ENCODE results near the gene GRK5.

Gene GRK5

GRCh38 chr10:119302591-119303253 lies 95.4 kb downstream of the GRK5 start:
- Histone ChIP-seq H3K36me3 (ENCODE audit: control insufficient read depth, insufficient read depth, low read length, severe bottlenecking) (no peaks in the 10 kb centered on the region), H3K9me3 (ENCODE audit: control insufficient read depth, low read length) (no peaks in the 10 kb centered on the region), H3K9ac (ENCODE audit: low read length) (no peak overlapping the region), H3K4me1 (ENCODE audit: control insufficient read depth, insufficient read depth, low read length) (peaks cover 16% of the 10 kb centered on the region), H3K4me3 (ENCODE audit: low read length) (no peak overlapping the region), H3K27me3 (replicated peaks; ENCODE audit: control insufficient read depth, insufficient read depth, low read length) (no peaks in the 10 kb centered on the region)
- DNase-seq (ENCODE audit: low read depth): no peak

DNA sequence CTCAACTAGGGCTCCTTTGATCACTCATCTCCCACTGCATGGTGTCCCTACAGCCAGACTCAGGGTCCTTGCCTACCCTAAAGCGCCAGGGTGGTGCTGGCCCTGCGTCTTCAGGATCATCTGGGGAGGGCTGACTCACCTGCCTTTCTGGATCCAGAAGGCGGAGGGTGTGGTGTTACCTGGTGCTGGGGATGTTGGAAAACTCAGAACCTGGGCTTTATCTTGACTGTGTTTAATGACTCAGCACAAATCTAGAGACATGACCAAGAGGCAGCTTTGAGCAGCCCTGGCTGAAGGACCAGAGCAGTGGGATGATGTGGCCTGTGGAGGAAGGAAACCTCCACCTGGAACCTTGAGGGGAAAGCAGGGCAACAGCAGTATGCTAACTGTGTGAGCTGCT lies 96.5 kb downstream of the GRK5 start:
- Histone ChIP-seq H3K4me1 (ENCODE audit: control insufficient read depth, insufficient read depth, low read length) (peaks cover 16% of the 10 kb centered on the region), H3K4me3 (ENCODE audit: low read length) (no peak overlapping the region), H3K27me3 (replicated peaks; ENCODE audit: control insufficient read depth, insufficient read depth, low read length) (no peaks in the 10 kb centered on the region), H3K9ac (ENCODE audit: low read length) (no peak overlapping the region), H3K9me3 (ENCODE audit: control insufficient read depth, low read length) (no peaks in the 10 kb centered on the region), H3K36me3 (ENCODE audit: control insufficient read depth, insufficient read depth, low read length, severe bottlenecking) (no peaks in the 10 kb centered on the region)
- no peak for DNase-seq (ENCODE audit: low read depth)

- Histone ChIP-seq H3K9me3 (ENCODE audit: control insufficient read depth, low read length) (no peaks in the 10 kb centered on the region), H3K9ac (ENCODE audit: low read length) (no peak overlapping the region), H3K27me3 (replicated peaks; ENCODE audit: control insufficient read depth, insufficient read depth, low read length) (no peaks in the 10 kb centered on the region), H3K4me3 (ENCODE audit: low read length) (no peak overlapping the region), H3K36me3 (ENCODE audit: control insufficient read depth, insufficient read depth, low read length, severe bottlenecking) (no peaks in the 10 kb centered on the region), H3K4me1 (ENCODE audit: control insufficient read depth, insufficient read depth, low read length) (peaks cover 16% of the 10 kb centered on the region)
- DNase-seq (ENCODE audit: low read depth): no peak
Measured at GRCh38 chr10:119304541-119304940, 97.2 kb downstream of the GRK5 start.

DNA sequence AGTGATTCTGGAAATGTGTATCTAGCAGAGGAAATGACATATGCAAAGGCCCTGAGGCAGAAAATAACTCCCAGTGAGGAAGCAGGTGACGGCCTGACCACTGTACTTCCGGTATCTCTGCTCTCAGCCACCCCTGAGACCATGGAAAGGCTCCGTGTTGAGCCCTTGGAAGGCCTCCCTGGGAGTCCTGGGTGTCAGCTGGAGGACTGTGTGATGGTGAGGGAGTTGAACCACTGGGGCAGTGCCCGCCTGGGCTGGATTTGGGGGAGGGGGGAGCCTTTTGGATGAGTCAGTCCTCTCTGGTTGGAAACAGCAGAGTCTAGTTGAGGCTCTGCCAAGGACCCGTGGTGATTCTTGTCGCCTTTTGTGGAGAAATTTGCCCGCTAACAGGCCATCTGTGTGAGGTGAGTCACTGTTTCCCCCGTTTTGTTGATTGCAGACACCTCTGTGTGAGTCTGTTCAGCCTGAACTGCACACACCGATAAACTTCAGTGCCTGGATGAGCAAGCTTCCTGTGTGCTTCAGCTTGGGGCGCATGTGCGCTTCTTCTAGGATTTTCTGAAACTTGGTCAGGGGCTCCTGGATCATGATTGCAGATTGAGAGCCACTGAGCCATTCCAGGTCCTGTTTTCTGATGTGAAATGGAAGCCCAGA lies 98.6 kb downstream of the GRK5 start:
- Histone ChIP-seq H3K9me3 (ENCODE audit: control insufficient read depth, low read length) (no peaks in the 10 kb centered on the region), H3K4me3 (ENCODE audit: low read length) (no peak overlapping the region), H3K27me3 (replicated peaks; ENCODE audit: control insufficient read depth, insufficient read depth, low read length) (no peaks in the 10 kb centered on the region), H3K36me3 (ENCODE audit: control insufficient read depth, insufficient read depth, low read length, severe bottlenecking) (no peaks in the 10 kb centered on the region), H3K4me1 (ENCODE audit: control insufficient read depth, insufficient read depth, low read length) (peaks cover 16% of the 10 kb centered on the region), H3K9ac (ENCODE audit: low read length) (no peak overlapping the region)
- DNase-seq (ENCODE audit: low read depth): peak; percentile 47

DNA sequence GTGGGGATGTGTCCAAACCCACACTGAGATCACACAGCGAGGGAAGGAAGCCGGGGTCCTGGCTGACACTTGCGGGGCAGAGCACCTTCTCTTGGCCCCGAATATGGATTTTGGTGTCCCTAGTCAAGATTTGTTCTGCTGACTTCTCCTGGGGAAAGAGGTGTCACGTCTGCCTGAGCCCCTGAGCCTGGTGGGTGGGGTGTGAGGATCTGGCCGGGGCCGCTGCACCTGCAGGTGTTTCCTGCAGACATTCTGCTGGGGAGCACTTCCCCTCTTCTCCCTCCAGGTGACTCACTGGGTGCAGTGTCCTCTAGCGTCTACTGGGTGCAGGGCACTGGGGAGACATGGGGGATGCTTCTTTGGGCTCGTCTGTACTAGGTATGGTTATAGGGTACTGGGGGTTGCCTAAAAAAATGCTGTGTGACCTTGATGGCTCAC lies 99.2 kb downstream of the GRK5 start:
- H3K9me3 ChIP-seq (ENCODE audit: control insufficient read depth, low read length): no peaks in the 10 kb centered on the region
- H3K27me3 ChIP-seq (replicated peaks; ENCODE audit: control insufficient read depth, insufficient read depth, low read length): no peaks in the 10 kb centered on the region
- H3K36me3 ChIP-seq (ENCODE audit: control insufficient read depth, insufficient read depth, low read length, severe bottlenecking): no peaks in the 10 kb centered on the region
- H3K9ac ChIP-seq (ENCODE audit: low read length): no peak overlapping the region
- peaks cover 16% of the 10 kb centered on the region for H3K4me1 ChIP-seq (ENCODE audit: control insufficient read depth, insufficient read depth, low read length)
- H3K4me3 ChIP-seq (ENCODE audit: low read length): no peak overlapping the region
- no peak for DNase-seq (ENCODE audit: low read depth)

- H3K36me3 ChIP-seq (ENCODE audit: control insufficient read depth, insufficient read depth, low read length, severe bottlenecking): no peaks in the 10 kb centered on the region
- peaks cover 16% of the 10 kb centered on the region for H3K4me1 ChIP-seq (ENCODE audit: control insufficient read depth, insufficient read depth, low read length)
- H3K9me3 ChIP-seq (ENCODE audit: control insufficient read depth, low read length): no peaks in the 10 kb centered on the region
- H3K4me3 ChIP-seq (ENCODE audit: low read length): no peak overlapping the region
- no peak overlapping the region for H3K9ac ChIP-seq (ENCODE audit: low read length)
- DNase-seq (ENCODE audit: low read depth): no peak
- H3K27me3 ChIP-seq (replicated peaks; ENCODE audit: control insufficient read depth, insufficient read depth, low read length): no peaks in the 10 kb centered on the region
Measured at GRCh38 chr10:119306986-119307392, 99.6 kb downstream of the GRK5 start.

DNA sequence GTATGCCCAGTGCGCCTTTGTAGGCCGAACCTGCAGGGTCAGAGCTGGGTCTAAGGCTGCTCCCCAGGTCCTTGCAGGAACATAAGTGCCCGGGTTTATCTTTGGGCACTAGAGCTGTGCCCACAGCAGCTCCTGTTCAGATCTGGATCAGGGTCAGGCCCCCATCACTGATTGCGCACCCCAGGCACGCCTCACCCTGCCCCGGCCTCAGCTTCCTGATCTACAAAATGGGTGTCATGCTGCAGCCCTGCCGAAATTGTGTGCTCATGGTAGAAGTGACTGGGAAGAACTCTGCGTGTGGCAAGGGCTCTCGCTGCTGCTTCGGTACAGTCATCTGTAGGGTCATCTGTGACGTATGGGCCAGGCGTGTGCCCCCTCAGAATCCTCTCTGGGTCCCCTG lies 100.7 kb downstream of the GRK5 start:
- H3K27me3 ChIP-seq (replicated peaks; ENCODE audit: control insufficient read depth, insufficient read depth, low read length): no peaks in the 10 kb centered on the region
- no peaks in the 10 kb centered on the region for H3K36me3 ChIP-seq (ENCODE audit: control insufficient read depth, insufficient read depth, low read length, severe bottlenecking)
- no peak overlapping the region for H3K9ac ChIP-seq (ENCODE audit: low read length)
- no peak for DNase-seq (ENCODE audit: low read depth)
- H3K4me1 ChIP-seq (ENCODE audit: control insufficient read depth, insufficient read depth, low read length): peaks cover 16% of the 10 kb centered on the region
- H3K9me3 ChIP-seq (ENCODE audit: control insufficient read depth, low read length): no peaks in the 10 kb centered on the region
- H3K4me3 ChIP-seq (ENCODE audit: low read length): no peak overlapping the region

DNA sequence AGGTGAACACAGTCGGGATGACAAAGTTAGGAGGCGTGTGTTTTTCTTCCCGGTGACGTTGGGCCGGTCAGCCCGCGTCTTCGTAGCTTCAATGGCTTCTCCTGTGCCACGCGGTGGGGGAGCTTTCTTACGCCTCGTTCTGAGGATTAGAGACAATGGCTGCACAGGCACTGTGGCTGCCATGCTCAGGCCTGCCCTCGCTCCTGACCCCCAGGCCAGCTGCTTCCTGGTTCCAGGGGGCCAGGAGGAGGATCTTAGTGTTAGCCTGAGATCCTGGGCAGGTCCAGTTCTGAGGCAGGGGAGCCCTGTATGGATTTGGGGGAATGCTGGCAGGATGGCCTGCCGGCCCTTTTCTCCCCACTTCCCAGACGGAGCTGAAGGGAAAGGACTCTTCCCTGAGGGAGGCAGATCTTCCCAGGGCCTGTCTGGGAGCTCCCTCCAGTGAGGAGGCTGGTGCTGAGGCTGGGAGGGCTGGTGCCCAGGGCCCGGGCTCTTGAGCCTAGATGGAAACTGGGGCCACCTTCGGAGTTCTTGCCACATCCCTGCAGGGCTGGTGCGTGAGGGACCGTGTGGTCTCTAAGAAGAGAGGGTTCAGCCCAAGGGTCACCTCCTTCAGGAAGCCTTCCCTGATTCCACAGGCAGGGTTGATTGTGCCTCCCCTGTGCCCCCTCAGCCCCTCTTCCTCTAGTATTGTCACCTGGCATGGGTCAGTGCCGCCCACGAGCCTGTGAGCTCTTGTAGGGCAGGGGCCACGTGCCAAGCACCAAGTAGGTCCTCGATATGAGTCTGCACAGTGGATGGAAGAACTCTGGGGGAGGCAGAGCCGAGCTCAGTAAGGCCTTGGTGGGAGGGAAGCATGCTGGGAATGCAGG lies 101.4 kb downstream of the GRK5 start:
- DNase-seq (ENCODE audit: low read depth): no peak
- no peak overlapping the region for H3K4me3 ChIP-seq (ENCODE audit: low read length)
- peaks cover 16% of the 10 kb centered on the region for H3K4me1 ChIP-seq (ENCODE audit: control insufficient read depth, insufficient read depth, low read length)
- no peak overlapping the region for H3K9ac ChIP-seq (ENCODE audit: low read length)
- H3K9me3 ChIP-seq (ENCODE audit: control insufficient read depth, low read length): no peaks in the 10 kb centered on the region
- no peaks in the 10 kb centered on the region for H3K36me3 ChIP-seq (ENCODE audit: control insufficient read depth, insufficient read depth, low read length, severe bottlenecking)
- H3K27me3 ChIP-seq (replicated peaks; ENCODE audit: control insufficient read depth, insufficient read depth, low read length): no peaks in the 10 kb centered on the region

DNA sequence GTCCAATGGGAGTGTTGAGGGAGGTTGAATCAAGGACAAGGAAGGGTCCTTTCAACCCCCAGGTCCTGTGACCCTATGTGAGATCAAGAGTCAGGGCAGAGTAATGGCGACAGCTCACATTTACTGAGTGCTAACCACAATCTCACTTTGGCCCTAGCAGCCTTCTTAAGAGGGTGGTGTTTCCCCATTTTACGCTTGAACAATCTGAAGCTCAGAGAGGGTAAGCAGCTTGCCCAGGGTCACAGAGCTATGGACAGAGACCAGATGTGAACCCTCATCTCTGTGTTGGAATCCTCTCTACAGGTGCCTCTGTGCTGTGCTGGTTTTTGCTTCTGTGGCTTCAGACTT lies 102.0 kb downstream of the GRK5 start:
- no peak overlapping the region for H3K4me3 ChIP-seq (ENCODE audit: low read length)
- H3K9me3 ChIP-seq (ENCODE audit: control insufficient read depth, low read length): no peaks in the 10 kb centered on the region
- DNase-seq (ENCODE audit: low read depth): no peak
- peaks cover 16% of the 10 kb centered on the region for H3K4me1 ChIP-seq (ENCODE audit: control insufficient read depth, insufficient read depth, low read length)
- no peaks in the 10 kb centered on the region for H3K36me3 ChIP-seq (ENCODE audit: control insufficient read depth, insufficient read depth, low read length, severe bottlenecking)
- H3K27me3 ChIP-seq (replicated peaks; ENCODE audit: control insufficient read depth, insufficient read depth, low read length): no peaks in the 10 kb centered on the region
- no peak overlapping the region for H3K9ac ChIP-seq (ENCODE audit: low read length)

GRCh38 chr10:119310806-119311205 lies 103.4 kb downstream of the GRK5 start:
- Histone ChIP-seq H3K4me3 (ENCODE audit: low read length) (no peak overlapping the region), H3K4me1 (ENCODE audit: control insufficient read depth, insufficient read depth, low read length) (peaks cover 25% of the 10 kb centered on the region), H3K9ac (ENCODE audit: low read length) (no peak overlapping the region), H3K9me3 (ENCODE audit: control insufficient read depth, low read length) (no peaks in the 10 kb centered on the region), H3K36me3 (ENCODE audit: control insufficient read depth, insufficient read depth, low read length, severe bottlenecking) (no peaks in the 10 kb centered on the region), H3K27me3 (replicated peaks; ENCODE audit: control insufficient read depth, insufficient read depth, low read length) (no peaks in the 10 kb centered on the region)
- no peak for DNase-seq (ENCODE audit: low read depth)

DNA sequence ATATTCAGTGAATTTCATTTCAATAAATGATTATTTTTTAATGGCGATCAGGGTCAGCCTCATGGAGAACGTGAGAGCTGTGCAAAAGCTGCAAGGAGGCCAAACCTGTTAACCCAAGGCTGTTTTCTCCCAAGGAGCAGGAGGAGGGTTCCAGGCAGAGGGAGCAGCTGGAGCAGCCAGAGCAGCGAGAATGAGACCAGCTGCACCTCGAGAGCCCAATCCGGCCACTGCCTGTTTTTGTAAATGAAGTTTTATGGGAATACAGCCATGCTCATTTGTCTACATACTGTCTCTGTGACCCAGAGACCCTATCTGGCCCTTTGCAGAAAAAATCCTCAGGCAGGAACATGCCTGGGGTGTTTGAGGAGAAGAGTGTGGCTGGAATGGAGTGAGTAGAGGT lies 104.9 kb downstream of the GRK5 start:
- Histone ChIP-seq H3K27me3 (replicated peaks; ENCODE audit: control insufficient read depth, insufficient read depth, low read length) (no peaks in the 10 kb centered on the region), H3K4me3 (ENCODE audit: low read length) (no peak overlapping the region), H3K9ac (ENCODE audit: low read length) (no peak overlapping the region), H3K36me3 (ENCODE audit: control insufficient read depth, insufficient read depth, low read length, severe bottlenecking) (no peaks in the 10 kb centered on the region), H3K9me3 (ENCODE audit: control insufficient read depth, low read length) (no peaks in the 10 kb centered on the region), H3K4me1 (ENCODE audit: control insufficient read depth, insufficient read depth, low read length) (peaks cover 17% of the 10 kb centered on the region)
- no peak for DNase-seq (ENCODE audit: low read depth)

Measured in adipocyte (in vitro differentiated cells).